Stomach (tissue), 4 donors: Measurements from ENCODE around the gene GPR150.

ENCODE experiments used
- EP300 ChIP-seq: sonication (generic); formaldehyde crosslinking; IDR thresholded peaks from one replicate; pipeline ENCODE4 v1.6.1; 2017; ENCODE audit warnings: antibody characterized with exemption
- TF ChIP-seq, protein P1 (sequence below), 7 experiments: fragments of 450-650 bp in 4 of 7; fragments of 200-600 bp in 3 of 7; sonication (generic) in 3 of 7; IDR thresholded peaks; one replicate each; pipeline ENCODE4 v1.5.1; 2016 to 2019; ENCODE audit warnings: antibody characterized with exemption in 7 of 7, control low read depth in 2 of 7, mild to moderate bottlenecking in 1 of 7

DNA sequence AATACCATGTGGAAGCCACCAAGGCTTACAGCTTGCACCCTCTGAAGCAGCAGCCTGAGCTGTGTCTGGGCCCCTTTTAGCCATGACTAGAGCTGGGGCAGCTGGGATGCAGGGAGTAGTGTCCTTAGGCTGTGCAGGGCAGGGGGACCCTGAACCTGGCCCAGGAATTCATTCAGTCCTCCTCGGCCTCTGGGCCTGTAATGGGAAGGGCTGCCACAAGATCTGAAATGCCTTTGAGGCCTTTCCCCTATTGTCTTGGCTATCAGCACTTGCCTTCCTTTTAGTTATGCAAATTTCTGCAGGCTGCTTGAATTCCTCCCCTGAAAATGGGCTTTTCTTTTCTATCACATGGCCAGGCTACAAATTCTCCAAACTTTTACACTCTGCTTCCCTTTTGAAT, 9.0 kb downstream of the GPR150 start:
- TF ChIP-seq, protein P1, sequence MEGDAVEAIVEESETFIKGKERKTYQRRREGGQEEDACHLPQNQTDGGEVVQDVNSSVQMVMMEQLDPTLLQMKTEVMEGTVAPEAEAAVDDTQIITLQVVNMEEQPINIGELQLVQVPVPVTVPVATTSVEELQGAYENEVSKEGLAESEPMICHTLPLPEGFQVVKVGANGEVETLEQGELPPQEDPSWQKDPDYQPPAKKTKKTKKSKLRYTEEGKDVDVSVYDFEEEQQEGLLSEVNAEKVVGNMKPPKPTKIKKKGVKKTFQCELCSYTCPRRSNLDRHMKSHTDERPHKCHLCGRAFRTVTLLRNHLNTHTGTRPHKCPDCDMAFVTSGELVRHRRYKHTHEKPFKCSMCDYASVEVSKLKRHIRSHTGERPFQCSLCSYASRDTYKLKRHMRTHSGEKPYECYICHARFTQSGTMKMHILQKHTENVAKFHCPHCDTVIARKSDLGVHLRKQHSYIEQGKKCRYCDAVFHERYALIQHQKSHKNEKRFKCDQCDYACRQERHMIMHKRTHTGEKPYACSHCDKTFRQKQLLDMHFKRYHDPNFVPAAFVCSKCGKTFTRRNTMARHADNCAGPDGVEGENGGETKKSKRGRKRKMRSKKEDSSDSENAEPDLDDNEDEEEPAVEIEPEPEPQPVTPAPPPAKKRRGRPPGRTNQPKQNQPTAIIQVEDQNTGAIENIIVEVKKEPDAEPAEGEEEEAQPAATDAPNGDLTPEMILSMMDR (IDR thresholded peaks at IDR 0.05): no peak
- no peak for TF ChIP-seq EP300
